ENCODE measurements around the gene ARL2BP. TPM values are rescaled to one million over a fixed set of nuclear protein-coding genes. Genes with fewer than 3 reads are reported as not detected.

The ARL2BP gene
- total RNA-seq, 1 donor from 2014 or later: 62.6 TPM

DNA sequence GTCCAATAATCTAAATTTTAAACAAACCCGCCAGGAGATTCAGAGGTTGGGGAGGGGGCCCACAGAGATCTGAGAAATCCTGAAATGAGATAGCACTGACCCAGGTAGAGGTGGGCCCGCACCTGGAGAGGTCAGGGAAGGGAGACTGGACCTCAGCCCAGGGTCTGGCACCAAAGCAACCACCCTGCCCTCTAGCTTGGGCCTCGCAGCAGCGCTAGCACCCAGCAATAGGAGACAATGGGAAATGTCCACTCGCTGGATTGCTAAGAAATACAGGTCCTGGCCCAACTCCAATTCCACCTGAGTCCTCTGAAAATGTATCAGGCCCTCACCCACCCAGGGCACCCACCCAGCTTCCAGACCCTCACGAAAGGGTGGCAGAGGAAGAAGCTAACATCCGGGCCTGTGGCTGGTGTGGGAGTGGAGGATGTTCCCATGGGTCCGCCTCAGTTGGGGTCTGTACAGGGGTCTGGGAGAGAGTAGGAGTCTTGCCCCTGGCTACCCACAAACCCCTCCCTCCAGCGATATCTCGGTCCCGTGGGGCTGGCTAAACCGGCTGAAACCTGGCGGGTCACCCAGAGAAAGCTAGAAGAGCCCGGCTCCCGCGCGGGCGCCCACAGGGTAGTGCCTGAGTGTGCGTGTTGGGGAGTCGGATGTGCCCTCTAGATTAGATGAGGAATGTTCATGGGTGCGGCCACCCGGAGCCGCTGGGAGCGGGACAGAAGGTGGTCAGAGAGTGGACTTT lies 38.3 kb downstream of the ARL2BP start:
- no peak overlapping the region for H3K27ac Mint-ChIP-seq (ENCODE audit: unreplicated experiment)

DNA sequence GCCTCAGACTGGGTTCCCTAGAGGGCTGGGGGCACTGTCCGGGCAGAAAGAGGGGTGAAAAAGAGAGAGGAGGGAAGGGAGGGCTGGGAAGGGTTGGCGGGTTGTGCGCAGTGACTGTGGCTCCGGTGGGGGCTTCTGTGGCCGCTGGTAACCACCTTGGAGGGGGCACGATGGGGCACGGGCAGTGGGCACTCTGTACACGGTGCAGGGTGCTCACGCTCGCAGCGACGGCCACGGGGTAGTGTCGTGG lies 38.8 kb downstream of the ARL2BP start:
- Mint-ChIP-seq H3K27ac (ENCODE audit: unreplicated experiment) (no peak overlapping the region), H3K4me3 (peak overlapping the region; percentile 71), H3K4me1 (no peaks in the 10 kb centered on the region), H3K36me3 (ENCODE audit: low read depth) (no peaks in the 10 kb centered on the region), H3K9me3 (no peaks in the 10 kb centered on the region), H3K27me3 (ENCODE audit: low read depth) (peaks cover 48% of the 10 kb centered on the region)
- DNase-seq (ENCODE audit: low read depth, low spot score): no peak
- TF ChIP-seq, protein P1, sequence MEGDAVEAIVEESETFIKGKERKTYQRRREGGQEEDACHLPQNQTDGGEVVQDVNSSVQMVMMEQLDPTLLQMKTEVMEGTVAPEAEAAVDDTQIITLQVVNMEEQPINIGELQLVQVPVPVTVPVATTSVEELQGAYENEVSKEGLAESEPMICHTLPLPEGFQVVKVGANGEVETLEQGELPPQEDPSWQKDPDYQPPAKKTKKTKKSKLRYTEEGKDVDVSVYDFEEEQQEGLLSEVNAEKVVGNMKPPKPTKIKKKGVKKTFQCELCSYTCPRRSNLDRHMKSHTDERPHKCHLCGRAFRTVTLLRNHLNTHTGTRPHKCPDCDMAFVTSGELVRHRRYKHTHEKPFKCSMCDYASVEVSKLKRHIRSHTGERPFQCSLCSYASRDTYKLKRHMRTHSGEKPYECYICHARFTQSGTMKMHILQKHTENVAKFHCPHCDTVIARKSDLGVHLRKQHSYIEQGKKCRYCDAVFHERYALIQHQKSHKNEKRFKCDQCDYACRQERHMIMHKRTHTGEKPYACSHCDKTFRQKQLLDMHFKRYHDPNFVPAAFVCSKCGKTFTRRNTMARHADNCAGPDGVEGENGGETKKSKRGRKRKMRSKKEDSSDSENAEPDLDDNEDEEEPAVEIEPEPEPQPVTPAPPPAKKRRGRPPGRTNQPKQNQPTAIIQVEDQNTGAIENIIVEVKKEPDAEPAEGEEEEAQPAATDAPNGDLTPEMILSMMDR (conservative IDR thresholded peaks at IDR 0.05): no peak

More for the DNA sequence above, 38.3 kb downstream of the ARL2BP start:
- Mint-ChIP-seq H3K36me3 (ENCODE audit: low read depth) (no peaks in the 10 kb centered on the region), H3K27me3 (ENCODE audit: low read depth) (peaks cover 48% of the 10 kb centered on the region), H3K4me3 (peak overlapping the region; percentile 71), H3K4me1 (no peaks in the 10 kb centered on the region), H3K9me3 (no peaks in the 10 kb centered on the region)
- DNase-seq (ENCODE audit: low read depth, low spot score): no peak
- TF ChIP-seq, protein P1 (conservative IDR thresholded peaks at IDR 0.05): no peak

DNA sequence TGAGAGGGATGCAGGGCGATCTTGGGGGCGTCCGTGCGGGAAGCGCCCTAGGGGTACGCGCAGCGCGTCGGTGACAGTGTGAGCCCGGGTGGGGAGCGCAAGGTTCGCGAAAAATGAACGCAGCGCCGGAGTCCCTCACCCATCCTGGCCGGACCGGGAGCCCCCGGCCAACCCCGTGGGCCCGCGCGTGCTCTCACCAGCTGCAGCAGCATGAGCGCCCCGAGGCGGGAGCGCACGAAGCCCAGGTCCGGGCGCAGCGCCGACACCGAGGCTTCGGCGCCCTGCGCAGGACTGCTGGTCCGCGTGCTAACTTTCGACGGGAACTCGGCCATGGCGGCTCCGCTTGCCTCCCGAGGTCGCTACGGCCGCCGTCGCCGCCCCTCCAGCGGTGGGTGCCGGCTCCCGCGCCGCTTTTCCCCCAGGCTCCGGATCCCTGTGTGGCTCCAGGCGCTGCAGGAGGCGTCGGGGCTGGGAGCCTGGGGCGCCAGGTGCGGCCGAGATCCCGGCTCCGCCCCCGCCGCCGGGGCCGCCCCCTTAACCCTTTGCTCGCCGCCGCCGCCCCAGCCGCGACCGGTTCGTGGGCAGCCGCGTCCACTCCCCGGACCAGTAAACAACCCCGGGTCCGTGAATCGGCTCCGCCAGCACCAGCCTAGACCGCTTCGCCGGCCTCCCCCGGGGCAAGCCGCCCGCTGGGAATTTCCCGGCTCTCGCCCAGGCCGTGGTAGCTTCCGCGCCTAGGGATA lies 39.3 kb downstream of the ARL2BP start, which contains the start of gene PLLP:
TSS of gene PLLP (minus strand) at position 464 of the 743 bp plus-strand sequence. CDS start at position 332, 132 bp downstream.
- Mint-ChIP-seq H3K4me3 (peak within 1 kb of the TSS; percentile 73), H3K4me1 (peaks cover 2% of the 10 kb centered on the region), H3K9me3 (no peaks in the 10 kb centered on the region), H3K27ac (ENCODE audit: unreplicated experiment) (no peak within 1 kb of the TSS), H3K36me3 (ENCODE audit: low read depth) (no peaks in the 10 kb centered on the region), H3K27me3 (ENCODE audit: low read depth) (peaks cover 48% of the 10 kb centered on the region)
- no peak for DNase-seq (ENCODE audit: low read depth, low spot score)
- TF ChIP-seq, protein P1 (conservative IDR thresholded peaks at IDR 0.05): no peak

DNA sequence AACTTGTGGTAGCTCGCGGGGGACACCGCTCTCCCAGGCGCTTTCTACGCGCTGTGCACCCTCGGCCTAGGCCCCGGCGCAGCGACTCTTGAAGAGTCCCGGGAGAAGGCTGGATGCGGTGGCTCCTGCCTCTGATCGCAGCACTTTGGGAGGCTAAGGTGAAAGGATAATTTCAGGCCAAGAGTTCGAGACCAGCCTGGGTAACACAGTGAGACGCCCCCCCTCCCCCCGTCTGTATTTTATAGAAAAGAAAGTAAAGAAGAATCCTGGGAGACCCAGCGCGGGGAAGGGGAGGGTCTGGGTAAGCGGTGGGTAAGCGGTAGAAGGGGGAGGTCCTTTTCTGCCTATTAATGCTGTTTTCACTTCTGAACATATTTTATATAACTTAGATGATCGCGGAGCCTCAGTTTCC lies 39.9 kb downstream of the ARL2BP start:
- H3K9me3 Mint-ChIP-seq: no peaks in the 10 kb centered on the region
- no peak overlapping the region for H3K27ac Mint-ChIP-seq (ENCODE audit: unreplicated experiment)
- H3K27me3 Mint-ChIP-seq (ENCODE audit: low read depth): peaks cover 48% of the 10 kb centered on the region
- H3K4me3 Mint-ChIP-seq: peak overlapping the region; percentile 73
- TF ChIP-seq, protein P1 (conservative IDR thresholded peaks at IDR 0.05): no peak
- H3K4me1 Mint-ChIP-seq: peaks cover 7% of the 10 kb centered on the region
- H3K36me3 Mint-ChIP-seq (ENCODE audit: low read depth): no peaks in the 10 kb centered on the region
- no peak for DNase-seq (ENCODE audit: low read depth, low spot score)

DNA sequence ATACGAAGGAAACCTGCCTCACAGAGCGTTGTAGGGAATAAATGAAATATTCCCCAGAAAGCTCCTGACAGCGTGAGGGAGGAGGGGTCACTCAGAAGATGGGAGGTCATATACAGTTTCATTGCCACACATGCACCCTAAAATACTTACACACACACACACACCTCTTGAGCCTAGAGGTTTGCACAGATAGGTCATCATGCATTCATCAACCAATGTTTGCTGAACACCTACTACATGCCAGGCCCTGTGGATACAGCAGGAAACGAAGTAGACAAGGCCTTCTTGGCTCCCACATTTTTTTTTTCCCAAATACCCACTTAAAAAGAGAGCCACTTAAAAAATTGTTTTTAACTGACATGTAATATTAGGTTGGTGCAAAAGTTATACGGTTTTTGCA lies 40.3 kb downstream of the ARL2BP start:
- Mint-ChIP-seq H3K4me3 (peak overlapping the region; percentile 73), H3K27me3 (ENCODE audit: low read depth) (peaks cover 48% of the 10 kb centered on the region), H3K4me1 (peaks cover 12% of the 10 kb centered on the region)

More for the DNA sequence above, 40.3 kb downstream of the ARL2BP start:
- no peaks in the 10 kb centered on the region for H3K9me3 Mint-ChIP-seq
- TF ChIP-seq, protein P1 (conservative IDR thresholded peaks at IDR 0.05): no peak
- no peak overlapping the region for H3K27ac Mint-ChIP-seq (ENCODE audit: unreplicated experiment)
- DNase-seq (ENCODE audit: low read depth, low spot score): no peak
- no peaks in the 10 kb centered on the region for H3K36me3 Mint-ChIP-seq (ENCODE audit: low read depth)

All from neural crest cell (in vitro differentiated cells).